Activated CD4-positive, alpha-beta memory T cell treated with anti-CD3 and anti-CD28 coated beads, Interleukin-2, amount 10 ng/mL, durations not matched to agents 7 days and 5 days (primary cell): ENCODE results near the gene BAIAP2. TPM values are rescaled to one million over a fixed set of nuclear protein-coding genes. Genes with fewer than 3 reads are reported as not detected.

Experiments used
- CTCF ChIA-PET: fragments of 350-600 bp; sonication (Branson Sonifier 250); formaldehyde crosslinking; loops from one replicate; lab custom pipeline; 2021; ENCODE audit warnings: antibody characterized with exemption, inconsistent platforms; lab: Charles Lee
- POLR2A ChIA-PET: fragments of 350-600 bp; sonication (Branson Sonifier 250); formaldehyde crosslinking; loops from one replicate; lab custom pipeline; 2021; ENCODE audit warnings: antibody characterized with exemption; lab: Charles Lee
- DNase-seq: peaks from one replicate; pipeline ENCODE4 v3.0.0-alpha.2; 2020
- H3K27ac Mint-ChIP-seq: one replicate; pipeline ENCODE4 v1.8.0; 2021; ENCODE audit warnings: mild to moderate bottlenecking, mixed read lengths
- H3K27me3 Mint-ChIP-seq: one replicate; pipeline ENCODE4 v1.8.0; 2021; ENCODE audit warnings: mixed read lengths
- H3K36me3 Mint-ChIP-seq: one replicate; pipeline ENCODE4 v1.8.0; 2021; ENCODE audit warnings: low read depth, mixed read lengths
- H3K4me1 Mint-ChIP-seq: one replicate; pipeline ENCODE4 v1.8.0; 2021; ENCODE audit warnings: mixed read lengths
- H3K4me3 Mint-ChIP-seq: one replicate; pipeline ENCODE4 v1.8.0; 2021; ENCODE audit warnings: mild to moderate bottlenecking, mixed read lengths
- H3K9me3 Mint-ChIP-seq: one replicate; pipeline ENCODE4 v1.8.0; 2021; ENCODE audit warnings: mixed read lengths
- total RNA-seq, 2 experiments: library from RNA; stranded (reverse); gene quantifications; one replicate each; pipeline ENCODE4 v1.2.3, GENCODE V29; 2021

Gene BAIAP2
- total RNA-seq, 2 experiments from 2014 or later: 1.5 to 2.4 TPM

DNA sequence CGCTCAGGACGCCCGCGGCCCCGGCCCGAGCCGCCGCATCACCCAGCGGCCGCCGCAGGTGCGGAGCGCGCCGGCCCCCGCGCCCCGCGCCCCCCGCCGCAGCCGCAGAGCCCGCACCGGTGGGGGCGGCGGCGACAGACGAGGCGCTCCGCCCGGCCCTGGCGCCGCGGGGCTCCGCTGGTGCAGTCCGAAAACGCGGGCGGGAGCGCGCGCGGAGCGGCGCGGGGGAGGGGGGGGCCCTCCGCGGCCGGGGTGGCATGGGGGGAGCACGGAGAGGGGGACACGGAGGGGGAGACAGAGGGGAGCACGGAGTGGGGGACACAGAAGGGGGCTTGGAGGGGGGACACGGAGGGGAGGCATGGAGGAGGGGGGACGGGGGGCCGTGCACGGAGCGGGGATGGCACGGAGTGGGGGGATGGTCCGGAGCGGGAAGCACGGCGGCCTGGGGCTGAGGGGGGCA, 131.1 kb downstream of the BAIAP2 start, which contains the start of gene AATK:
Gene AATK (minus strand): TSS at position 189 of the 460 bp plus-strand sequence. CDS start 229 bp downstream, outside the sequence.
- Mint-ChIP-seq H3K27me3 (peaks cover 12% of the 10 kb centered on the region), H3K4me3 (no peak within 1 kb of the TSS), H3K9me3 (no peaks in the 10 kb centered on the region), H3K27ac (no peak within 1 kb of the TSS), H3K36me3 (no peaks in the 10 kb centered on the region), H3K4me1 (no peaks in the 10 kb centered on the region)
- no peak for DNase-seq
- ChIA-PET CTCF (no interaction called here), POLR2A (no interaction called here)

Other genes starting within 250 kb of the BAIAP2 start
- 10 to 100 TPM; 30.3 to 31.6 TPM for gene CHMP6, start 43.3 kb upstream of the BAIAP2 start, total RNA-seq
- gene PVALEF, start 130.4 kb downstream of the BAIAP2 start, total RNA-seq: not detected
- gene AATK, start 131.1 kb downstream of the BAIAP2 start, total RNA-seq: 1 to 10 TPM; 1.1 to 1.8 TPM
- gene CEP131, start 187.8 kb downstream of the BAIAP2 start, total RNA-seq: 10 to 100 TPM; 10.1 to 11.6 TPM
- gene TEPSIN, start 203.9 kb downstream of the BAIAP2 start, total RNA-seq: 10 to 100 TPM; 55.0 to 55.4 TPM
- gene NDUFAF8, start 204.2 kb downstream of the BAIAP2 start, total RNA-seq: 10 to 100 TPM; 27.8 to 33.5 TPM